Caki2 (cell line): ENCODE measurements around the gene MST1R. TPM values are rescaled to one million over a fixed set of nuclear protein-coding genes. Genes with fewer than 3 reads are reported as not detected.
A peak's percentile ranks its signal among the peaks of the same experiment; 100 is the strongest.

Source experiments
- DNase-seq: peaks from one replicate; pipeline ENCODE4 v3.0.0-alpha.2; 2015; ENCODE audit warnings: low read depth
- in situ Hi-C: cut with HindIII; loops from 2 replicates; pipeline ENCODE4 v1.10.0; 2016; ENCODE audit warnings: low sequenced_read_pairs, low pct_unique_long_range_greater_than_20kb, mixed read lengths
- total RNA-seq: library from RNA; depleted of rRNA; stranded (reverse); fragments of >200 nt; shearing (Covaris generic); gene quantifications from 2 replicates; pipeline ENCODE4 v1.2.3, GENCODE V29; 2014; ENCODE audit warnings: low replicate concordance

The MST1R gene
- total RNA-seq, 1 experiment from 2014 or later, result not detected

DNA sequence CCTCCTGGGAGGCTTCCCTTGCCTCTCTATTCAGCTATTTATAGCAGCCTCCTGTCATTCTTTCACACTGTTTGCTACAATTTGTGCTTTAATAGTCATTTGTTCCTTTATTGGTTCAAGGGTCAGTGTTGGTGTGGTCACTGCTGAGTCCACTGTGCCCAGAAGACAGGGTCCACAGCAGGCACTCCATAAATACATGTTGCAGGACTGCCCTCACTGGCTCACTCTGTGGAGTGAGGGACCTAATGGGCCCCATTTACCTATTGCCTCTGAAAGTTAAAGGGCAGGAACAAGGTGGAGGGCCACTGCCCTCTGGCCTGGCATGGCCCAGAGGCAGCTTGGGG lies 16.8 kb downstream of the MST1R start:
- DNase-seq, result no peak
- in situ Hi-C loops, result no loop called here

DNA sequence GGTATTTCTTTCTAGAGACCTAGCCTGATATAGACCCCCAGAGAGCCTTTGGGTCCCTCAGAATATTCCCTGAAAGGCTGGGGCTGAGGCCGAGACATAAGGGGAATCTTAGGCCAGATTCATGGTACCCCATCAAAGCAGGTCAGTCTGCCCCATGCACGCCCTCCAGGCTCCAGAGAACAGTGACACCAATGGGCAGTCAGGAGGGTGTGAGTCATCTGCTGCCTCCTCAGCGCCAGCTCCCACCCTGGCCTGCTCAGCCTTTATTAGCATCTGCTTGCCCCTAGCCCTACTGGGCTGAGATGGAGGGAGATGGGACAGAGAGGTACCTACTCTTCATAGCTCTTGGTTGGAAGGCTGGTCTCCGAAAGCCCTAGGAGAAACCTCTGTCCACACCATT lies 19.7 kb downstream of the MST1R start:
- in situ Hi-C loops, result no loop called here
- no peak for DNase-seq

DNA sequence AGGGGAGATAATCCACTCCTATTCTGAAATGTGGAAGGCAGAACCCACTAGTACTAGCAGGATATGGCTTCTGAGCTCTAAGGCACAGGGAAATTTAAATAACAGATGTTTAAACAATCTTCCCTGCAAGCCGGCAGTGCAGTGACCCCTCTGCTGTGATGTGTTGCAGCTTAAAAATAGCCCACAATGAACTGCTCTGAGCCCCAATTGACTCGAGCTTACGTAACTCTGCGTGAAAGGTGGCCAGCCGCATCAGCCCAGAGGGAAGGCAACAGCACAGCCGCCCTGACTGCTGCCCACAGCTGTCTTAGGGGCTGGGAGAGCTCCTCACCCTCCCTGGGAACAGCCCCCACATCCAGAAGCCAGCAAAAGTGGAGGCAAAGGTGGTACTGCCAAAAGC lies 21.5 kb downstream of the MST1R start:
- no peak for DNase-seq
- in situ Hi-C loops, result no loop called here

DNA sequence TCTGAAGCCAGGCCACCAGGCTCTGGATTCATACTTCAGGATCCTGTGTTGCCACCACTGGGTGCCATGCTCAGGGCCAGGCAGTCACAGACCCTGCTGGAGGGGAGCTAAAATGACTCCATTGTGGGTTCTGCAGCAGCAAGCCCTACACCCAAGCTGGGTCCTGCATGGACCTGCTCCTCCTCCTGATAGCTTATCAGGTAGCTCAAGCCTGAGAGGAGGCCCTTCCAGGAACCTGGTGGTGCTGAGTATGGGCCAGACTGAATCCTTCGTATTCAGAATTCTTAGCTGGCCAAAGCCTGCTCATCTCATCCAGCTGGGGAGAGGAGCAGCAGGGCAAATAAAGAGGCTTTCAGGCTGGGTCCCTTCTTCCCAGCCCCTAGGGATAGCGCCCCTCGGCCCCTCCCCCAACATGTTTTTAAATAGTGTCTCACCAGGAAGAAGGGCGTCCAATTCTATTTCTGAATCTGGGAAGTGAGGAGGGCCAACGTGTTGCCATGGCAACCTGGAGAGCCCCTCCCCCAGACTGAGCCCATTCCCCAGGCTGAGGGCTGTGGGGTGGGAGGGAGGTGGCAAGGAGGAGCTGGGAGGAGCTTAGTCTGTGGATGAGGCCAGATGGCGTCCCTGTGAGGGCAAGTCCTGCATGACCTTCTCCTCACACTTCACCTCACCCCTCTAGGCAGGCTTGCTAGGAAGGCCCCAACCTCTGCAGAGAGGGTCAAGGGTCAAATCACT lies 22.9 kb downstream of the MST1R start:
- in situ Hi-C loops, result no loop called here
- DNase-seq, result no peak

DNA sequence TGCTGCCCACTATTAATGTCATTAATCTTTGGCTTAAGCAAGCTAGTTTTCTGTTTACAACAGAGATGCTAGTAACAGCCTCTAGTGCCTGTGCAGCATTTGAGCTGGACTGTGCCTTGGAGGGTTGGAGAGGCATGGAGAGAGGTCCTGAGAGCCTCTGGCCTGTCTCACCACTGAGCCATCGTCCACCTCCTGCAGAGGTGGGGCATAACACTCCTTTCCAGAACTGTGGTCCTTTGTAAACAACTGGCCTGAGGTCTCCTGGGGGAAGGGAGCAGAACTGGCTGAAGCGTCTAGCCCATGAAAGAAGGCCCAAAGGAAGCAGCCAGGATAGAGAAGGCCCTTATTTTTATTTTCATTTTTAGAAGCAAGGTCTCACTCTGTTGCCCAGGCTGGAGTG lies 24.0 kb downstream of the MST1R start:
- in situ Hi-C loops, result no loop called here
- DNase-seq, result no peak

DNA sequence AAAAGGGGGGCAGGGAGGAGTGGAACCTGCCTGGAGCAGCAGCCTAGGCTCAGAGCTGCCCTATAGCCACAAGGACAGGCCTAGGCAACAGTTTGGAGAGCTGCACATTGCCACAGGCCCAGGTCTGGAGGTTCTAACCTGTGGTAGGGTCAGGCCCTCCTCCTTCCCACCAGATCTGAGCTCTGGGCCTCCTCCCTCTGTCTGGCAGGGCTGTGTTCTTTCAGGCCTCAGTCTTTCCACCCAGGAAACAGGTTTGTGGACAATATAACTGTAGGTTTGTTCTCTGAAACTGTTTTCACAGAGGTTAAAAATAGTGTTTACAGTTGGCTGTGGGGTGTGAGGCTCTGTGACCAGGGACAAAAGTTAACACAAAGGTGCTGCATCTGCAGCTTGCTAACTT lies 25.0 kb downstream of the MST1R start:
- no peak for DNase-seq
- in situ Hi-C loops, result no loop called here

DNA sequence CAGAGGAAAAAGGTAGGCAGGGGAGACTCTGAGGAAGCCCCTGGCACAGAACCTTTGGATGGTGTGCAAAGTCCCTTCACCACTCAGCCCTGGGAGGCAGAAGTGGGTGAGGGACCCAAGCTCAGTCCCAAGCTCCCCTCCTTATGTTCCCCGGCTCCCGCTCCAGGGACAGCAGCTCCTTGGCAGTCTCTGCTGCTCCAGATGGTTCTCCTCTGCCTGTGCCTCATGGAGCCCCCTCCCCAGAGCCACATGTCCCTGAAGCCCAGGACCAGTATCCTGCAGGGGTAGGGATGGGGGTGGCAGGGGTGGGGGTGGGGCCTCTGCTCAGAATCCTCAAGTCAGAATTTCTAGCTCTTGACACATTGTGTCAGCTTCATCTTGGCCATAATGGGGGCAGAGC lies 26.0 kb downstream of the MST1R start:
- in situ Hi-C loops, result no loop called here

DNA sequence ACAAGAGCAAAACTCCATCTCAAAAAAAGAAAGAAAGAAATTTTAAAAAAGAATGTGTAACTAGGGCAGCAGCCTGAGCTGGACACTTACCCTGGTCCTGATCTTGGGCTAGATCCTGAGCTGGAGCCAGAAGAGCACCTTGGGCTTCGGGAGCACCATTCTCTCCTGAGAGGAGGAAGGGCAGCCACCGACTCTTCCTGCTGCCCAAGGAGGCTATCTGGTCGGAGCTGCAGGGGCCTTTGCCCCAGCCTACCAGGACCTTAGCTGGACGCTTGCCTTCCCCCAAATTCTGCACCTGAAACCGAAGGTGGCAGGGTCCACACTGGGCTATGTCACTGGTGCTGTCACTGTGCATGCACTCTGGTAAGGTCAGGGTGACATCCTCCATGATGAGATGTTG lies 27.1 kb downstream of the MST1R start:
- DNase-seq, result no peak
- in situ Hi-C loops, result no loop called here

More for the DNA sequence above, 26.0 kb downstream of the MST1R start:
- no peak for DNase-seq

DNA sequence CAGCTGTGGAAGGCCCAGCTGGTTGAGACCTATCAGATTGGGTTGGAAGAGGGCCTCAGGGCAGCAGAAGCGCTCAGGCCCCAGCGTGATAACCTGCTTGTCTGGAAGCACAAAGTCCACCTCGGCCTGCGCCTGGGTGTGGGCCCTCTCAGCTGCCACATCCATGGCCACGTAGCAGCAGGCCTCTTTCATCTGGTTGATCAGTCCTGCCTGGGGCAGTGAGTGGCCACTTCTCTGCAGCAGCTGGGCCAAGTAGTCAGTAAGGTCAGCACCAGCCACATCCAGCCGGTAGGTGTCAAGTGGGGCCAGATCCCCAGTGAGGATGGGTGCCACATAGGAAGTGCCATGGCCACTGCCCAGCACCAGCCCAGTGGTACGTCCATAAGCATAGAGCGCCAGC lies 30.1 kb downstream of the MST1R start:
- no peak for DNase-seq
- in situ Hi-C loops, result no loop called here

DNA sequence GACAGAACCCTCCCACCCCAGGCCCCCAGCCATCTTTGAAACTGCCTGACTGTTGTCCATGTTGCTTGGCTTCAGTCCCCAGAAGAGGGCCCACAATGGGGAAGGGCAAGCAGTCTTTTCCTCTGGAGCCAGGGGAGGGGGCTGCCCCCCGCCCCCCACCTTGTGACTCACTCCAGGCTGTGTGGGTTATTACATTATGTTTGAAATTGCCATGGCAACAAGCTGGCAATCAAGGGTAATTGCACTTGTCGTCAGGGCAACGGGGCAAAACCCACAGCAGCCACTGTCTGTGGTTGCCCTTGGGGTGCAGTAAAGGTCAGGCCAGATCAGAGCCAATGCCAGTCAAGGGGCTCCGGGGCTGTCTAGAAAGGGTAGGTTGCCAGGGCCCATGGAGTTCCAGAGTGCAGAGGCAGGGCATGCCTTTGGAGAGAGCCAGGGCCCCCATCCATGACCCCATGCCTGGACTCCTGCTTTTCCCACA lies 30.8 kb downstream of the MST1R start:
- DNase-seq, result no peak
- in situ Hi-C loops, result no loop called here

DNA sequence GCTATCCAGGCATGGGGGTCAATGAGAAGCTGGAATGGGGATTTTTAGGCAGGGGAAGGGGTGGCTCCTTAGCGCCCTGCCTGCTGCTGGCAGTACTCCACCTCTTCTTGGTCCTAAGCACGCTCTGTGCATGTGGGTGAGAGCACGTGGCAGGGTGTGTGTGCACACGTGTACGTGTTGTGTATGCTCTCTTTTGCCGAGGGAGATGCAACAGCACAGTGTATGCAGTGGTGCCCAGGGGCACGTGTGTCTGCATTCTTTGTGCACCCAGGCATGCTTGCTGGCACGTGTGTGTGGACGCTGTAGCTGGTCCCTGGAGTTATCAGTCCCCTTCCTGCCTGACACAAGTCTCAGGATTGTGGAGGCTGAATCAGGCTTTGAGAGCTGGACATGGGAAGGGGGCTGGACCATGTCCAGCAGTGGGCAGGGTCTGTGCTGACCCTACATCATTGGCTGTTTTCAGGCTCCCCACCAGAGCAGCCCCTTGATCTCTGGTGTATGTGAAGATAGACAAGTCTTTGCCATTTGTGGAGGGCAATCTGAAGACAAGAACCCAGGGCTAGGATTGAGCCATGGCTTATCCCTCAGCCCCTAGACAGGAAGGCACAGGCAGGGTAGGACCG lies 32.0 kb downstream of the MST1R start:
- in situ Hi-C loops, result no loop called here
- DNase-seq, result no peak

DNA sequence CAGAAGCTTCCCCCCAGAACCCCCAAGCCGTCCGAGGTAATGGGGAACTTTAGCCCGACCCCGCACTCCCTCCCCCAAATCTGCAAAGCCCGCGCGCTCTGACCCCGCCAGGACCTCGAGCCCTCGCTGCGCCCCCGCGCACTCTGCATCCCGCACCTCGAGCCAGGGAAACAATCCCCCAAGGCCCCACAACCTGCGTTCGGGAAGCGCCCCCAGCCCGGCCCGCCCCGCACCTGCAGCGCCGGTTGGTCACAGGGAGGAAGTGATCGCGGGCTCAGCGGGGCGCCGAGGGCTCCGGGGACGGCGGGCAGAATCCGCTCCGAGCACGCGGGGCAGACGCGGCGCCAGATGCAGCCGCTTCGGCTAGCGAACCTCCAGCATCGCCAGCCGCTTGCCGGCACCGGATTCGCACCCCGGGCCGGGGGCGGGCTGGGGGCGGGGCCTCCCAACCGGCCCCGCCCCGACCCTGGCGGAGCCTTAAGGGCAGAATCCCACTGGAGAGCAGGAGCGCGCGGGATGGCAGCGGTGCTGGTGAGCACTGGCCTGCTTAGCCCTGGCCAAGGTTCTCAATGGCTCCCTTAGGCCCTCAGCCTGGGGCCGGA lies 34.0 kb downstream of the MST1R start, which contains the start of gene CAMKV:
Gene CAMKV (minus strand): TSS at position 382 of the 602 bp plus-strand sequence. CDS start 7,518 bp downstream, outside the sequence.
- in situ Hi-C loops, result no loop called here
- no peak for DNase-seq

DNA sequence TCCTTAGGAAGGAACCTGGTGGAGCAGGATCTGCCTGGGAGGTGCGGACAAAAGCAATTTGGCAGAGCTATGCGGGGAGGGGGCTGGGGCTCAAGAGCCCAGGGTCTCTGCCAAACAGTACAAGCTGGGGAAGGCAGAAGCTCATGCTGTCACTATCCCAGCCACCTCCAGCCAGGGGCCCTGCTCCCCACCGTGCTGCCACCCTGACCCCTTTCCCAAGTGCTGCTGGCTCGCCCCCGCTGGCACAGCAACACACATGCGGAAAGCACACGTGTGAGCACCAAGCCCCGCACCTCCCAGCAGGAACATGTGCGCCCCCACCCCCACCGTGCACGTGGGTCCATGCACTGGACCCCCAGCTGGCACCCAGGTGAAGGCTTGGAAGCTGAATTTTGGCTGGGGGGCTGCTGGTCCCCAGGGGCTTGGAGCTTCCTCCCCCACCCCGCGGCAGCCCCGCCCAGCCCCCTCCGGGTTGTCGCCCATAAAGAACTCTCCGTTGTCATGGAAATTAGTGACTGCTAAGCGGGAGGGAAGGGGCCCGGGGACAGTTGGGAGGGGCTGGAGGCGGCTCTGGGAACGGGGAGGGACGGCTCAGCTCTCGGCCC lies 34.7 kb downstream of the MST1R start:
- no peak for DNase-seq
- in situ Hi-C loops, result no loop called here

DNA sequence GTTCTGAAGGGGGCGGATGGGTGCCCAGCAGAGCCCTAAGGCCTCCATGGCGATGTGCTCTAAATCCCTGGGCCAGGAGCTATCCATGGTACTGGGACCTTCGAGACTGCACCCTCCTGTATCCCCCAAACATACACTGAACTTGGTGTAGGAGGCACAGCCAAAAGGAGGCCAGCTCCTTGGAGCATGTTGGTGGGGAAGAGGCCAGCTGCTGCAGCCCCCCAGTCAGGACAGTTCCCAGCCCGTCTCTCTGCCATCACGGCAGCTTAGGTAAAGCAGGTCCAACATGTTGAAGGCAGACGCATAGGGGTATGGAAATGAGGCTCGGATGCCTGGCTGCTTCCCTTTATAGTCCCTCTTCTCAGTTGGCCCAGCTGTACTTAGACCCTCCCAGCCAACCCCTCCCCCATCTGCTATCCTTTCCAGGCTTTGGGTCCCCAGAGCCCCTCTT lies 35.8 kb downstream of the MST1R start:
- DNase-seq, result peak; percentile 15
- in situ Hi-C loops, result no loop called here

DNA sequence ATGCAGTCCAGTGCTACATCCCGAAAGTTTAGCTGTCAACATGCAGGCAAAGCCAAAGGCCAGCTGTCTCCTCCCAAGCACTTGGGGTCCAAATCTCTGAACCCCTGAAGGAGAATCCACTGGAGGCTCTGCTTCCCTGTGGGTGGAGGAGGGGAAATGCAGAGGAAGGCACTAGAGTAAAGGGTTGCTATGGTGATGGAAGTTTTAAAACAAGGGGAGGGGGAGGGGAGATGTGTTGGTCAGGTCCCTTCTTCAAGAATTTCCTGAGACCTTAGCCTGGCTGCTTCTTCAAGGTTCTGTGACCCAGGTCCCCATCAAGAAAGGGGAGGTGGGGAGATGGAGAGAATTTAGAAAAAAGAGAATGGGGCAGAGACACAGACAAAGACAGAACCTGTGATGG lies 36.3 kb downstream of the MST1R start:
- in situ Hi-C loops, result no loop called here
- no peak for DNase-seq

DNA sequence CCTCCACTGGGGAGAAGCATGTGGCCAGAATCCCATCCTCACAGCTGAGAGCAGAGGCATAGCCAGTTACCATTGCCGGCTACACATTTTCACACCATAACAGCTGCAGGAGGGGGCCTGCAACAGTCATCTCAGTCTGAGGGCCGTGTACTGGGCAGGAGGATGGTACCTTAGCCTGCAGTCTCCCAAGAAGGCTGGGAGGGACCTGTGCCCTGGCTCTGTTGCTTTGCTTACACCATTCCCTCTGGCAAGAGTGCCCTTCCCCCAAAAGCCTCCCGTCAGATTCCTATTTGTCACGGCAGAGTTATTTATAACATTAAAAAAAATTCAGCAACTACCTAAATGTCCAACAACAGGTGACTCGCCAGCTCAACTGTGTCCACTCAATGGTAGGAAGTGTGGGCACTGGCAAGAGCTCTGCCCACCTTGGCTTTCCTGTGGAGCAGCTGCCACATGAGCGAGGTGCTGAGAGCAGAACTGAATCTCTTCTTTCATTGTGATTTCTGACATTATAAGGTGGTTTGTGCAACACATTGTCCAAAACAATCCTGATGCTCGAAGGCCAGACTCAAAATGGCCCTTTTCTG lies 38.4 kb downstream of the MST1R start:
- DNase-seq, result no peak
- in situ Hi-C loops, result no loop called here

DNA sequence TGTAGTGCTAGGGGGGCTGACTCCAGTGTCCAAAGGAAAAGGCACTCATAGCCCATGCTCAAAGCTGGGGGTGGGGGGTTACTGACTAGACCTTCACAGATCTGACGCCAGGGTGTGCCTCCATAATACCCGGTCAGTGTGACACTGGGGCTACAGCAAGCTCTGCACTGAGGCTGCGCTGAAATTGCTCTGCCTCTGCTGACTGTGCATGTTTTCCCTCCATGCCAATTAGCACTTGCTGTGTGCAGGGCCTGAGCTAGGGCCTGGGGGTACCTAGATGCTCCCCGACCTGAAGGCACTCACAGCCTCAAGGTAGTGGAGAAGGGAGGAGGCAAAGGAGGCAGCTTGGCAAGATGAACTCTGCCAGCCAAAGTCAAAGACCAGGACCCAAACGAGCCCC lies 39.2 kb downstream of the MST1R start:
- in situ Hi-C loops, result no loop called here
- DNase-seq, result no peak

DNA sequence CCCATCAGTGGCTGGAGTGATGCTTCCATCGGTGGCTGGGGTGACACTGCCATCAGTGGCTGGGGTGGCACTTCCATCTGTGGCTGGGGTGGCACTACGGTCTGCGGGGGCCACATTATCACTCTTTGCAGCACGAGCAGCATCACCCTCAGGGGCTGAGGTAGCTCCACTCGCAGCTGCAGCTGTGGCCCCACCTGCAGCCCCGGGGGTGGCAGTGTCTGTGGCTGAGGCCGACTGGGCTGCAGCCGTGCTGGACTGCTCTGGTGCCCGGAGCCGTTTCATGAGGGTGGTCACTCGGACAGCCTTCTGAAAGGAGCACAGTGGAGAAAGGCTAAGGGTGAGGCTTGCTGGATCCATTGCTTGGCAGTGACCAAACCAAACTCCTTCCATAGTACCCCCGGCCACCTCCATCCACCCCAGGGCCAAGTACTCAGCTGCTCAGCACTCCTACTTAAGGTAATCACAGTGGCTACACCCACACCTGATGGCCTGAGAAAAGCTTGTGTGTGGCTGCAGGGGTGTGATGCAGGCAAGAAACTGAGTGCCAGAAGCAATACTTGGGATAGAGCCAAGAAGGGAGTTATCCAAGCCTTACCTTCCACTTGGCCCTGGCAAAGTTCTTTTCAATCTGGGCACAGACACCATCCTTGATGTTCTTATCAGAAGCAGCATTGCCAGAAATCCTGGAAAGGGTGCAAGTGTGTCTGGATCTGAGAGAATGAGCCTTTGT lies 43.9 kb downstream of the MST1R start:
- no peak for DNase-seq
- in situ Hi-C loops, result no loop called here
